Thyroid gland (tissue), 4 donors: Measurements from ENCODE around the gene GSTCD.

Experiments
- POLR2A ChIP-seq, 2 donors: fragments of 450-650 bp; IDR thresholded peaks; one replicate each; pipeline ENCODE4 v1.6.1; 2017; ENCODE audit warnings: antibody characterized with exemption in 2 of 2, mild to moderate bottlenecking in 2 of 2, moderate library complexity in 1 of 2
- TF ChIP-seq, protein P1 (sequence below), 6 experiments: fragments of 200-600 bp in 3 of 6; fragments of 450-650 bp in 3 of 6; sonication (generic) in 3 of 6; IDR thresholded peaks; one replicate each; pipeline ENCODE4 v1.5.1; 2016 to 2019; ENCODE audit warnings: antibody characterized with exemption in 6 of 6, mild to moderate bottlenecking in 2 of 6, inconsistent platforms in 1 of 6, moderate library complexity in 1 of 6

- peak in 1 of 2 donors; percentile 75 for TF ChIP-seq POLR2A (IDR thresholded peaks at IDR 0.05)
- TF ChIP-seq, protein P1, sequence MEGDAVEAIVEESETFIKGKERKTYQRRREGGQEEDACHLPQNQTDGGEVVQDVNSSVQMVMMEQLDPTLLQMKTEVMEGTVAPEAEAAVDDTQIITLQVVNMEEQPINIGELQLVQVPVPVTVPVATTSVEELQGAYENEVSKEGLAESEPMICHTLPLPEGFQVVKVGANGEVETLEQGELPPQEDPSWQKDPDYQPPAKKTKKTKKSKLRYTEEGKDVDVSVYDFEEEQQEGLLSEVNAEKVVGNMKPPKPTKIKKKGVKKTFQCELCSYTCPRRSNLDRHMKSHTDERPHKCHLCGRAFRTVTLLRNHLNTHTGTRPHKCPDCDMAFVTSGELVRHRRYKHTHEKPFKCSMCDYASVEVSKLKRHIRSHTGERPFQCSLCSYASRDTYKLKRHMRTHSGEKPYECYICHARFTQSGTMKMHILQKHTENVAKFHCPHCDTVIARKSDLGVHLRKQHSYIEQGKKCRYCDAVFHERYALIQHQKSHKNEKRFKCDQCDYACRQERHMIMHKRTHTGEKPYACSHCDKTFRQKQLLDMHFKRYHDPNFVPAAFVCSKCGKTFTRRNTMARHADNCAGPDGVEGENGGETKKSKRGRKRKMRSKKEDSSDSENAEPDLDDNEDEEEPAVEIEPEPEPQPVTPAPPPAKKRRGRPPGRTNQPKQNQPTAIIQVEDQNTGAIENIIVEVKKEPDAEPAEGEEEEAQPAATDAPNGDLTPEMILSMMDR (IDR thresholded peaks at IDR 0.05) = peak in 1 of 6 experiments; percentile 5
These were observed at the start of gene GSTCD, which contains the start of gene INTS12 for GRCh38 chr4:105708181-105709080.
